Astrocyte of the cerebellum (primary cell): ENCODE data around the gene EDA.
"Not testable (repeated sequence)": the region's sequence is repeated elsewhere in the genome, so short reads cannot be mapped to it uniquely, and the experiment has no call there.

Experiments used
- DNase-seq: peaks from one replicate; pipeline ENCODE4 v3.0.0-alpha.2; 2011; ENCODE audit warnings: low read depth
- H3K4me3 ChIP-seq: 2 replicates; pipeline ENCODE4 v1.5.1; 2011; ENCODE audit warnings: mild to moderate bottlenecking, low read depth, low read length, moderate library complexity
- in situ Hi-C: cut with HindIII; loops from 2 replicates; pipeline ENCODE4 v1.10.0; 2017; ENCODE audit warnings: low sequenced_read_pairs
- TF ChIP-seq, protein P1 (sequence below): IDR thresholded peaks from 2 replicates; pipeline ENCODE4 v1.5.1; 2012; ENCODE audit warnings: low read length, low read depth, moderate library complexity, mild to moderate bottlenecking; ENCODE audit errors: missing control alignments

Gene EDA

GRCh38 chrX:69808375-69808774 lies 192.5 kb downstream of the EDA start:
- in situ Hi-C loops: no loop called here
- TF ChIP-seq, protein P1, sequence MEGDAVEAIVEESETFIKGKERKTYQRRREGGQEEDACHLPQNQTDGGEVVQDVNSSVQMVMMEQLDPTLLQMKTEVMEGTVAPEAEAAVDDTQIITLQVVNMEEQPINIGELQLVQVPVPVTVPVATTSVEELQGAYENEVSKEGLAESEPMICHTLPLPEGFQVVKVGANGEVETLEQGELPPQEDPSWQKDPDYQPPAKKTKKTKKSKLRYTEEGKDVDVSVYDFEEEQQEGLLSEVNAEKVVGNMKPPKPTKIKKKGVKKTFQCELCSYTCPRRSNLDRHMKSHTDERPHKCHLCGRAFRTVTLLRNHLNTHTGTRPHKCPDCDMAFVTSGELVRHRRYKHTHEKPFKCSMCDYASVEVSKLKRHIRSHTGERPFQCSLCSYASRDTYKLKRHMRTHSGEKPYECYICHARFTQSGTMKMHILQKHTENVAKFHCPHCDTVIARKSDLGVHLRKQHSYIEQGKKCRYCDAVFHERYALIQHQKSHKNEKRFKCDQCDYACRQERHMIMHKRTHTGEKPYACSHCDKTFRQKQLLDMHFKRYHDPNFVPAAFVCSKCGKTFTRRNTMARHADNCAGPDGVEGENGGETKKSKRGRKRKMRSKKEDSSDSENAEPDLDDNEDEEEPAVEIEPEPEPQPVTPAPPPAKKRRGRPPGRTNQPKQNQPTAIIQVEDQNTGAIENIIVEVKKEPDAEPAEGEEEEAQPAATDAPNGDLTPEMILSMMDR: no peak
- no peak for DNase-seq
- no peak overlapping the region for H3K4me3 ChIP-seq

DNA sequence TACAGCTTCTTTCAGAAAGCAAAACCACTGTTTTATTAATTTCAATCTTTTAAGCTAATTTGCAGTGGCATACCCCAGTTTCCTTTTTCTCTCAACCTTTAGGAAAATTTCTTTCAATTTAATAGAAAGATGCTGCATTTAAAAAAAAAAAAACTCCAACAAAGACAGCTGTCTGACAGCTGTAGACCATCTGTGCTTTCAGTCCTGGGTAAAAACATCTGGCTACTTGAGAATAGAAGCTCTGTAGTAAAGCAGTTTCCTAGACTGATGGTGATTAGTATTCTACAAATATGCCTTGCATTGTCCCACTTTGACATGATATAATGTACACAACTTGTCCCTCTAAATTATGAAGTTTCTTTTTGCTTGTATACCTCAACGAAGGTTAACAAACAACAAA lies 197.8 kb downstream of the EDA start:
- no peak for DNase-seq
- in situ Hi-C loops: no loop called here
- H3K4me3 ChIP-seq: no peak overlapping the region
- TF ChIP-seq, protein P1: no peak

GRCh38 chrX:69815063-69815462 lies 199.2 kb downstream of the EDA start:
- DNase-seq: no peak
- TF ChIP-seq, protein P1: no peak
- no peak overlapping the region for H3K4me3 ChIP-seq
- in situ Hi-C loops: no loop called here

- in situ Hi-C loops: no loop called here
- no peak for DNase-seq
- TF ChIP-seq, protein P1: no peak
- H3K4me3 ChIP-seq: no peak overlapping the region
Observed at GRCh38 chrX:69815519-69815918, 199.6 kb downstream of the EDA start.

DNA sequence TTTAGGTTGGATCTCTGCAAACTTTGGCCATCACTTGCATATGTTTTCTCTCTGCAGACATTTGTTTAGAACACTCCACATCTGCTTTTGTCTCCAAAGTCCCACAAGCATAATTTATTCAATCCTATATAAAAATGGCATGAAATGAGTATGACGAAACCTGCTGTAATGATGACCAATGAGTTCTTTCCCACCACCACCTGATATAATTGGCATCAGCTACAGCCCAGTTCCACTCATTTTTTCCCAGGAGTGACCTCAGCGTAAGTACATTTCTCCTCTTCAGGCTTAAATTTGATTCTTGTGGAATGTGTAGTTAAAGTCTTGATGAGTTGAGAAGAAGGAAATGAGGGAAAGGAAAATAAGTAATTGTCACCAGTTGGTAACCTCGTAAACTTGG lies 228.7 kb downstream of the EDA start:
- TF ChIP-seq, protein P1: no peak
- in situ Hi-C loops: no loop called here
- no peak overlapping the region for H3K4me3 ChIP-seq
- no peak for DNase-seq

DNA sequence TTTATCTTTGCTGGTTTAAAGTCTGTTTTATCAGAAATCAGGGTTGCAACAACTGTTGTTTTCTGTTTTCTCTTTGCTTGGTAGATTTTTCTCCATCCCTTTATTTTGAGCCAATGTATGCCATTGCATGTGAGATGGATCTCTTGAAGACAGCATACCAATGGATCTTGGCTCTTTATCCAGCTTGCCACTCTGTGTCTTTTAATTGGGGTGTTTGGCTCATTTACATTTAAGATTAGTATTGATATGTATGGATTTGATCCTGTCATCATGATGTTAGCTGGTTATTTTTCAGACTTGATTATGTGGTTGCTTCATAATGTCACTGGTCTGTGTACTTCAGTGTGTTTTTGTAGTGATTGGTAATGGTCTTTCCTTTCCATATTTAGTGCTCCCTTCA lies 244.1 kb downstream of the EDA start:
- H3K4me3 ChIP-seq, in situ Hi-C loops, DNase-seq: not testable (repeated sequence)

GRCh38 chrX:69876221-69876620 lies 260.3 kb downstream of the EDA start:
- H3K4me3 ChIP-seq: no peak overlapping the region
- in situ Hi-C loops: no loop called here
- TF ChIP-seq, protein P1: no peak
- no peak for DNase-seq
